ENCODE measurements around the gene CCL4.
"Not testable (repeated sequence)": the region's sequence is repeated elsewhere in the genome, so short reads cannot be mapped to it uniquely, and the experiment has no call there.

Gene CCL4

DNA sequence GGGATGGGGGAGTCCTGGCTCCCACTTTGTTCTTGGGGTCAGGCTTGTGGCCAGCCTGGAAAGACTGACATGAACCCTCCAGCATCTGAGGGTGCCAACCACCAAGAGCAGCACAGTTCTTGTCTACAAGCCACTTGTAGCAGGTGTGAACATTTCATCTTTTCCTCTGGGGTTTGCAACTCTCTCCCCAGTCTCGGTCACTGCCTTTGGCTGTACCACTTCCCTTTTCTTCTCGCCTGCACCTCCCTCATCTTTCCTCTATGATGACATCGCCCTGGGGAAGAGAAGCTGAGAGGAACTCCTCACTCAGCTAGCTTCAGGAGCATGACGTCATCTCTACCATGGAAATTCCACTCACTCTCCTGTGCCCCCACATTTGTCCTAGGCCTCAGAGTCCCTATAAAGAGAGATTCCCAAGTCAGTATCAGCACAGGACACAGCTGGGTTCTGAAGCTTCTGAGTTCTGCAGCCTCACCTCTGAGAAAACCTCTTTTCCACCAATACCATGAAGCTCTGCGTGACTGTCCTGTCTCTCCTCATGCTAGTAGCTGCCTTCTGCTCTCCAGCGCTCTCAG is at the start of gene CCL4:
Gene CCL4 (plus strand): TSS at position 427 of the 575 bp plus-strand sequence. CDS start 79 bp downstream, at position 506.
- not testable (repeated sequence) for DNase-seq

DNA sequence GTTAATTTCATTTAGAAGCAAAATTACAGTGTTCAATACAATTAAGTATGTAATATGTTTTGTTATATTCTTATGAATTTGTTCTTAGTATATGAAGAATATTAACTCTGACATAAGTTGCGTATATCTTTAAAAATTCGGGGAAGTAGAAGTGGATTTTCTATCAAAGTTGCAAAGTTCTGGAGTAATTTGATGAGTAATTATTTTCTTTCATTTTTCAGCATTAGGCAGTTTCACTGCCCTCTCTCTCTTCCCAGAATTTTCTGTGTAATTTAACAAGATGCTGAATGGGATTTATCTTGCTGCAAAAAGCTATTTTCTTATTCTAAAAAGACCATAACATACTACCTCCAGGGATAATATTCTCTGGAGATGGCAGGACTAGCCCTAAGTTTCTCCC is 48.5 kb upstream of the CCL4 start:
- DNase-seq = no peak

GRCh38 chr17:36055921-36056520 is 47.6 kb upstream of the CCL4 start:
- no peak for DNase-seq

GRCh38 chr17:36057911-36058310 is 45.7 kb upstream of the CCL4 start:
- DNase-seq = no peak

DNA sequence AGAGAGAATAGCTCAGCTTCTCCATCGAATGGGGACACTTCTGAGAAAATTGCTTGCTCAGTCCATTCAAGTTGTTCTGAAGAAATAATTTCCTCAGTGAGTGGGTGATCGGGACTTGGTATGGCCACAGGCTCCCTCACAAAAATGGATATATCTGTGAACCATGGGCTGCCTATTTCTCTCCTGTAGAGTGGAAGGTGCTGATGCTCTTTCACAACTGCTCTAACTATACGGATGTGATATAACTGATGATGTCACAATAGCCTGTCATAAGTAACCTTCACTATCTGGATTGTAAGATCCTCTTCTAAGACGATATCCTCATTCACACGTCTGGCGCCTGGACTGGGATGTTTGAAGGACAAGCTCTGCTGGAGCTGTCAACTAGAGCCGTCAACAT is 44.2 kb upstream of the CCL4 start:
- DNase-seq = no peak

GRCh38 chr17:36060816-36061215 is 42.8 kb upstream of the CCL4 start:
- no peak for DNase-seq

GRCh38 chr17:36063786-36064541 is 39.7 kb upstream of the CCL4 start, which contains the start of gene CCL18:
Gene CCL18 (plus strand): TSS chr17:36064272. CDS start chr17:36064343, 71 bp downstream.
- no peak for DNase-seq

DNA sequence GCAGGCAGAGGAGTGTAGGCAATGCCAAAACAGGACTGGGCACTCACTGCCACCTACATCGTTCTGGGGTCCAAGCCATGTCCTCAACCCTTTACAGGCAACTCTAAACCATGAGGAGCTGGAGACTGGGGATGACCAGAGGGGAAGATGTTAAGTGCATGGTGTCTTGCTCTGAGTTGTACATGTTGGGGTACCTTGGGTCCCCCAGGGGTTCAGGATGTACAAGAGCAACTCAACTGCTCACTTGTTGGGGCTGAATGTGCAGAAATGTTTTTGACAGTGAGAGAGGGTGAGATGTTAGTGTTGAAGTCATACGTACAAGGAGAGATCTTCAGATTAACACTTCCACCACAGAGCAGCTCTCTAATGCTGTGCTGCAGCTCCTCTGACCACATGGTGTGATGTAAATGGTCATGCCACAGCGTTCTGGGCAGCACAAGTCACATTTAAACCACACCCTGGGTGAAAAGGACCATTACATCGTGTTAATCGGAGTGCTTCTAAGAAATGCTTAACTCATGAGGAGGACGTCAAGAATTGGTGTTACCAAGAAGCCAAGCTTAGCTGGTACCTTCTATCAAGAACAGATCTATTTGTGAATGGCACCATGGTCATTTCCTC is 37.2 kb upstream of the CCL4 start:
- no peak for DNase-seq

GRCh38 chr17:36068524-36068923 is 35.1 kb upstream of the CCL4 start:
- no peak for DNase-seq

GRCh38 chr17:36069136-36069535 is 34.5 kb upstream of the CCL4 start:
- DNase-seq = no peak

- DNase-seq = no peak
Observed at GRCh38 chr17:36070427-36070826, 33.2 kb upstream of the CCL4 start.

DNA sequence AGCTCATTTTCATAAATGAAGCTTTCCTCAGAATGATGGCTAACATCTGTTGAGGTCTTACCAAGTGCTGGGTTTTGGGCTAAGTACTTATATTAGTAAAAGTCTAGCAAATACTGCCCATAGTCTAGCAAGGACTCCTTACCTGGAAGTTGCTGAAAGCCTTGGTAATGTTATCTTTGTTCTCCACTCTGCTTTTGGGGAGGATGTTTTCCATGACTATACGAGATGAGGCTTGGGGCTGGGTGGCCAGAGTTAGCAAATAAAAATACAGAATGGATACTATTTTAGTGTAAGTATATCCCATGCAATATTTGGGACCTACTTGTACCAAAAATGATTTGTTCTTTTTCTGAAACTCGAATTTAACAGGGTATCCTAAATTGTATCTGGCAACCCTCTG is 31.9 kb upstream of the CCL4 start:
- DNase-seq = no peak

- no peak for DNase-seq
Observed at GRCh38 chr17:36072431-36073121, 31.1 kb upstream of the CCL4 start.

DNA sequence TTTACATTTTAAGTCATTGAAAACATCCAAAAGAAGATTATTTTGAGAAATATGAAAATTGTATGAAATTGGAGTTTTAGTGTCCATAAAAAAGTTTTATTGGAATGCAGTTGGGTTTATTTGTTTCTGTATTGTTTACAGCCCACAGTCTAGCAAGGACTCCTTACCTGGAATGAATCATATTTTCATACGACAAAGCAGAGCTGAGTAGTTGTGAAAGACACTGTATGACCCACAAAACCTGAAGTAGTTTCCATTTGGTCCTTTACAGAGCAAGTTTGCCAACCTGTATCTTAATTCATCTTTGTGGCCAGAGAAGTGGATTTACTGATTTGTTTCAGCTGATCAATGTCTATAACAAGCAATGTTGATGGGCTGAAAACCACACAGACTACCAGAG is 29.3 kb upstream of the CCL4 start:
- DNase-seq = no peak

GRCh38 chr17:36081681-36082471 is 21.8 kb upstream of the CCL4 start:
- not testable (repeated sequence) for DNase-seq

GRCh38 chr17:36082482-36083120 is 21.0 kb upstream of the CCL4 start:
- DNase-seq = not testable (repeated sequence)

- not testable (repeated sequence) for DNase-seq
Observed at GRCh38 chr17:36083691-36084090, 19.9 kb upstream of the CCL4 start.

DNA sequence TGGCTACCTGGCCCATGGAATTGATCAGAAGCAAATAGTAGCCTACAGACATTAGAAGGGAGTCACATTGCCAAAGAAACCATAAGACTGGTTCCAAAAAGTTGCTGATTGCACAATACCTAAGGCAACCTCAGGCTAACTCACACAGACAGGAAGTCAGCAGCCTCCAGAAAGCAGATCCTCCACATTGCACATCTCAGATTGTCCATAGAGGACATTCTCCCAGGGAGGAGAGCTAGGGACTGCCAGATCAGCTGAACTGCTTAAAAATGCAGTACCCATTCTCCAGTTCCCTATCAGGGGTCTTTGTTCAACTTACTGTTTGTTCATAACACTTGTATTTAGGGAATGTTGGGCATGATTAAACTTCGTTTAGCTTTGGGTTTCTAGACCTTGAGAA is 17.9 kb upstream of the CCL4 start:
- no peak for DNase-seq

DNA sequence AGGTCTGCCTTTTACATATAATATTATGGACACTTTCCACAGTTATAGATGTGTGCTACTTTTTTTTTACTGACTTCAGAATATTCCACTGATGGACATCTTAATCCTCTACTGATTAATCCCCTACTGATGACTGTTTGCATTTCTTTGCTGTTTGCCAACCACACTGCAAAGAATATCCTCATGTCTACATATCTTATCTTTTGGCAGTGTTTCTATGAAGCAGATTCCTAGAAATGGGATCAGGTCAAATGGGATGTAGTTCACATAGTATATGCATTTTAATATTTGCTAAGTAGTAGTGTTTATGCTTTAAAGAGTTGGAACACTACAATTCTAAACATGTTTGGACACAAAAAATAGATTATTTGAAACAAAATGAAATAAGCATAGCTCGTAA is 16.8 kb upstream of the CCL4 start:
- no peak for DNase-seq

GRCh38 chr17:36087471-36087870 is 16.2 kb upstream of the CCL4 start:
- not testable (repeated sequence) for DNase-seq

DNA sequence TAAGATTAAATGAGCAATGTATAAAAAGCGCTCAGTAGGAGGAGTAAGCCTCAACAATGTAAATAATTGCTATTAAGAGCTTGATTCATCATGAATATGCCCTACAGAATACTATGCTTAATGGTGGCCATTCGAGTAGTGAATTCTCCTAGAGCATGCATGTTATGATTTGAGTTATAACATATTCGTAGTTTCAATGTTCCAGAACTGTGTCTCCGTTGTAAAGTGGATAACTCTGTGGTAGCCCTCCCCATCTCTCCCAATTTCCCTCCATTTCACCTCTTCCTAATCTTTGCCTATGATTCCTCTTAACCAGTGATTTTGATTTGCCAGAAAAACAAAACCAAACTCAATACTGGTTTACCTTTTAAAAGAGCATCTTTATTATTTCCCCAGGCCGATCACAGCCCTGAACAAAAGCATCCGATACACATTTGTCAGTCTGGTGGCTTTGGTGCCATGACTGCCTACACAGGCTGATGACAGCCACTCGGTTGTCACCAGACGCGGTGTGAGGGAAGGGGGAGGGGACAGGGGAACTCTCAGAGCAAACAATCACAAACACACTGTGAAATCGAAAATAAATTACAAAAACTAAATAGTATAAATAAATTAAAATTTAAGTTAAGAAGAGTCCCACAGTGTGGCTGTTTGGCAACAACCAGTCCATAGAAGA is 15.6 kb upstream of the CCL4 start:
- DNase-seq = not testable (repeated sequence)
